ENCODE measurements around the gene BAZ1A.

DNA sequence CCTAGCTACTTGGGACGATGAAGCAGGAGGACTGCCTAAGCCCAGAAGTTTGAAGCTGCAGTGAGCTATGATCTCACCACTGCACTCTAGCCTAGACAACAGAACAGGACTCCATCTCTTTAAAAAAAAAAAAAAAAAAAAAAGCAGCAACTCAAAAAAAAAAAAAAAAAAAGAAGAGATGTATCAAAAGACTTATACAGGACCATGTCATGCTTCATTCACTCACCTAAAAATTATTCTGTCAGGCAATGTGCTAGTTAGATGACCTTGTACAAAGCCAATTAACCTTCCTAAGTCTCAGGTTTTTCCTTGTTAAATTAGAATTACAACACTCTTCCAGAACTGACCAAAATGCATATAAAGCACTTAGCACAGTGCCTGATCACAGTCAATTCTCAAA, 50.9 kb downstream of the BAZ1A start:
- TF ChIP-seq, protein P1, sequence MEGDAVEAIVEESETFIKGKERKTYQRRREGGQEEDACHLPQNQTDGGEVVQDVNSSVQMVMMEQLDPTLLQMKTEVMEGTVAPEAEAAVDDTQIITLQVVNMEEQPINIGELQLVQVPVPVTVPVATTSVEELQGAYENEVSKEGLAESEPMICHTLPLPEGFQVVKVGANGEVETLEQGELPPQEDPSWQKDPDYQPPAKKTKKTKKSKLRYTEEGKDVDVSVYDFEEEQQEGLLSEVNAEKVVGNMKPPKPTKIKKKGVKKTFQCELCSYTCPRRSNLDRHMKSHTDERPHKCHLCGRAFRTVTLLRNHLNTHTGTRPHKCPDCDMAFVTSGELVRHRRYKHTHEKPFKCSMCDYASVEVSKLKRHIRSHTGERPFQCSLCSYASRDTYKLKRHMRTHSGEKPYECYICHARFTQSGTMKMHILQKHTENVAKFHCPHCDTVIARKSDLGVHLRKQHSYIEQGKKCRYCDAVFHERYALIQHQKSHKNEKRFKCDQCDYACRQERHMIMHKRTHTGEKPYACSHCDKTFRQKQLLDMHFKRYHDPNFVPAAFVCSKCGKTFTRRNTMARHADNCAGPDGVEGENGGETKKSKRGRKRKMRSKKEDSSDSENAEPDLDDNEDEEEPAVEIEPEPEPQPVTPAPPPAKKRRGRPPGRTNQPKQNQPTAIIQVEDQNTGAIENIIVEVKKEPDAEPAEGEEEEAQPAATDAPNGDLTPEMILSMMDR (conservative IDR thresholded peaks at IDR 0.05): no peak
- no peak for TF ChIP-seq ZFX (IDR thresholded peaks at IDR 0.05)

All from C4-2B (cell line).